HEK293 (cell line): ENCODE measurements around the gene ERMP1.

ENCODE experiments used
- CTCF ChIA-PET: fragments of 350-600 bp; formaldehyde crosslinking; extraction: SDS; loops from one replicate; lab custom pipeline; 2021; ENCODE audit warnings: antibody characterized with exemption; lab: Yijun Ruan, JAX
- POLR2A ChIA-PET: fragments of 300-600 bp; formaldehyde crosslinking; extraction: SDS; loops from one replicate; lab custom pipeline; 2020; ENCODE audit warnings: antibody characterized with exemption, inconsistent platforms; lab: Yijun Ruan, JAX
- H3K27ac ChIP-seq: fragments of 200-500 bp; sonication (Bioruptor generic); 2 replicates; pipeline ENCODE4 v1.5.1; 2014; ENCODE audit warnings: low read depth, low read length, control low read depth, inconsistent platforms; ENCODE audit errors: extremely low read depth
- H3K36me3 ChIP-seq, 2 experiments: fragments of 200-500 bp in 1 of 2; sonication (Bioruptor generic) in 1 of 2; 1 replicate in 1 of 2; 2 replicates in 1 of 2; pipeline ENCODE4 v1.5.1; 2014 to 2017; ENCODE audit warnings: inconsistent platforms in 2 of 2, low read length in 2 of 2; ENCODE audit not compliant: control insufficient read depth in 2 of 2, insufficient read depth in 1 of 2
- H3K4me1 ChIP-seq: fragments of 200-500 bp; sonication (Bioruptor generic); 2 replicates; pipeline ENCODE4 v1.5.1; 2014; ENCODE audit warnings: mild to moderate bottlenecking, low read length, inconsistent platforms; ENCODE audit not compliant: control insufficient read depth, insufficient read depth
- H3K4me3 ChIP-seq: 2 replicates; pipeline ENCODE4 v1.5.1; 2011; ENCODE audit warnings: low read depth, mild to moderate bottlenecking, control low read depth, low read length, moderate library complexity
- H3K9me3 ChIP-seq: fragments of 200-500 bp; sonication (Bioruptor generic); 2 replicates; pipeline ENCODE4 v1.5.1; 2014; ENCODE audit warnings: low read depth, low read length, inconsistent platforms; ENCODE audit not compliant: control insufficient read depth, insufficient read depth
- GLI4 ChIP-seq: fragments of 450-650 bp; formaldehyde crosslinking; IDR thresholded peaks from 2 replicates; pipeline ENCODE4 v1.5.1; 2016; ENCODE audit warnings: missing biosample characterization, missing genetic modification characterization
- GLIS1 ChIP-seq: fragments of 450-650 bp; formaldehyde crosslinking; IDR thresholded peaks from 2 replicates; pipeline ENCODE4 v1.5.1; 2016; ENCODE audit warnings: missing biosample characterization, missing genetic modification characterization
- IKZF3 ChIP-seq: fragments of 450-650 bp; IDR thresholded peaks from 2 replicates; pipeline ENCODE4 v1.5.0; 2018; ENCODE audit warnings: missing biosample characterization, mild to moderate bottlenecking, missing genetic modification characterization, moderate library complexity
- PRDM1 ChIP-seq: fragments of 450-650 bp; formaldehyde crosslinking; IDR thresholded peaks from 2 replicates; pipeline ENCODE4; 2016; ENCODE audit warnings: missing biosample characterization, missing genetic modification characterization
- SETDB1 ChIP-seq: IDR thresholded peaks from one replicate; pipeline ENCODE4 v1.6.1; 2017; ENCODE audit warnings: mild to moderate bottlenecking, low read length, moderate library complexity, mixed read lengths; ENCODE audit not compliant: insufficient read length
- YY1 ChIP-seq: fragments of 450-650 bp; formaldehyde crosslinking; IDR thresholded peaks from 2 replicates; pipeline ENCODE4 v1.5.1; 2018; ENCODE audit warnings: missing biosample characterization, missing genetic modification characterization
- ZNF114 ChIP-seq: fragments of 450-650 bp; formaldehyde crosslinking; IDR thresholded peaks from 2 replicates; pipeline ENCODE4 v1.5.0; 2017; ENCODE audit warnings: missing biosample characterization, missing genetic modification characterization
- ZNF169 ChIP-seq: fragments of 450-650 bp; formaldehyde crosslinking; IDR thresholded peaks from 2 replicates; pipeline ENCODE4 v1.5.1; 2016; ENCODE audit warnings: missing biosample characterization, missing genetic modification characterization
- ZNF175 ChIP-seq: fragments of 450-650 bp; formaldehyde crosslinking; IDR thresholded peaks from 2 replicates; pipeline ENCODE4 v1.5.1; 2016; ENCODE audit warnings: missing biosample characterization, missing genetic modification characterization
- ZNF426 ChIP-seq: fragments of 450-650 bp; formaldehyde crosslinking; IDR thresholded peaks from 2 replicates; pipeline ENCODE4 v1.5.1; 2017; ENCODE audit warnings: missing biosample characterization, missing genetic modification characterization, mild to moderate bottlenecking, inconsistent platforms, moderate library complexity
- ZNF677 ChIP-seq: fragments of 450-650 bp; IDR thresholded peaks from 2 replicates; pipeline ENCODE4 v1.5.0; 2018; ENCODE audit warnings: missing biosample characterization, mild to moderate bottlenecking, missing genetic modification characterization, moderate library complexity
- ZNF785 ChIP-seq: fragments of 450-650 bp; formaldehyde crosslinking; IDR thresholded peaks from 2 replicates; pipeline ENCODE4 v1.5.1; 2016; ENCODE audit warnings: missing biosample characterization, missing genetic modification characterization
- ZNF843 ChIP-seq: fragments of 450-650 bp; formaldehyde crosslinking; IDR thresholded peaks from 2 replicates; pipeline ENCODE4 v1.5.1; 2016; ENCODE audit warnings: missing biosample characterization, missing genetic modification characterization
- ZSCAN30 ChIP-seq: fragments of 450-650 bp; IDR thresholded peaks from 2 replicates; pipeline ENCODE4 v1.5.1; 2018; ENCODE audit warnings: missing biosample characterization, mild to moderate bottlenecking, missing genetic modification characterization, moderate library complexity
- TF ChIP-seq, protein P1 (sequence below): fragments of 450-650 bp; IDR thresholded peaks from 2 replicates; pipeline ENCODE4 v1.5.1; 2018; ENCODE audit warnings: missing biosample characterization, missing genetic modification characterization
- TF ChIP-seq, protein P2 (sequence below): fragments of 450-650 bp; formaldehyde crosslinking; IDR thresholded peaks from 2 replicates; pipeline ENCODE4; 2016; ENCODE audit warnings: missing biosample characterization, missing genetic modification characterization
- TF ChIP-seq, protein P3 (sequence below): fragments of 450-650 bp; formaldehyde crosslinking; IDR thresholded peaks from 2 replicates; pipeline ENCODE4 v1.5.1; 2016; ENCODE audit warnings: missing biosample characterization, missing genetic modification characterization
- TF ChIP-seq, protein P4 (sequence below): fragments of 450-650 bp; IDR thresholded peaks from 2 replicates; pipeline ENCODE4 v1.5.1; 2018; ENCODE audit warnings: missing biosample characterization, mild to moderate bottlenecking, missing genetic modification characterization
- TF ChIP-seq, protein P5 (sequence below): fragments of 450-650 bp; formaldehyde crosslinking; IDR thresholded peaks from 2 replicates; pipeline ENCODE4 v1.5.1; 2017; ENCODE audit warnings: missing biosample characterization, missing genetic modification characterization

Gene ERMP1

DNA sequence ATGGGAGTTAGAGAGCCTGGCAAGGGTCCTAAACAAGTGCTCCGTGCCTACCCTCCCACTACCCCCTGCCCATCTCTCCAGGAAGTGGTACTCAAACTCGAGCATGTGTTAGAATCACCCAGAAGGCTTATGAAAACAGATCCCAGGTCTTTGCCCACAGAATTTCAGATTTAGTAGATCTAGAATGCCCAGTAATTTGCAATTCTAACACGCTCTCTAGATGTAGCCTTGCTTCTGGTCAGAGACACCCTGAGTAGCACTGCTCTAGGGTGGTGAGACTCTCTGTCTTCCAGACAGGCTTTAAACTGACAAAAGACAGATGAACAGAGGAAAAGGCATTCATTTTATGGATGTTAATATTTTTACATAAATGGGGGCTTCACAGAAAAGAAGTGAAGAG, 20.7 kb upstream of the ERMP1 start:
- Histone ChIP-seq H3K27ac (no peak overlapping the region), H3K36me3 (no peaks in the 10 kb centered on the region), H3K4me1 (no peaks in the 10 kb centered on the region), H3K4me3 (no peak overlapping the region), H3K9me3 (no peaks in the 10 kb centered on the region)
- ChIA-PET POLR2A (interaction anchor here (1.0 kb wide), 1 partner anchor 226 kb away, joined by 3 read pairs; no protein-coding TSS in a partner anchor), CTCF (interaction anchor here (0.9 kb wide), 1 partner anchor 170 kb away, joined by 3 read pairs; no protein-coding TSS in a partner anchor)
- TF ChIP-seq, protein P1, sequence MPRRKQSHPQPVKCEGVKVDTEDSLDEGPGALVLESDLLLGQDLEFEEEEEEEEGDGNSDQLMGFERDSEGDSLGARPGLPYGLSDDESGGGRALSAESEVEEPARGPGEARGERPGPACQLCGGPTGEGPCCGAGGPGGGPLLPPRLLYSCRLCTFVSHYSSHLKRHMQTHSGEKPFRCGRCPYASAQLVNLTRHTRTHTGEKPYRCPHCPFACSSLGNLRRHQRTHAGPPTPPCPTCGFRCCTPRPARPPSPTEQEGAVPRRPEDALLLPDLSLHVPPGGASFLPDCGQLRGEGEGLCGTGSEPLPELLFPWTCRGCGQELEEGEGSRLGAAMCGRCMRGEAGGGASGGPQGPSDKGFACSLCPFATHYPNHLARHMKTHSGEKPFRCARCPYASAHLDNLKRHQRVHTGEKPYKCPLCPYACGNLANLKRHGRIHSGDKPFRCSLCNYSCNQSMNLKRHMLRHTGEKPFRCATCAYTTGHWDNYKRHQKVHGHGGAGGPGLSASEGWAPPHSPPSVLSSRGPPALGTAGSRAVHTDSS (tag by site-specific recombination) = no peak
- TF ChIP-seq IKZF3 (tag by site-specific recombination) (no peak), ZNF114 (tag by site-specific recombination) (no peak), ZNF169 (tag by site-specific recombination) (no peak), GLI4 (tag by site-specific recombination) (no peak), SETDB1 (no peak), ZNF175 (tag by site-specific recombination) (no peak), ZNF843 (tag by site-specific recombination) (no peak), ZNF426 (tag by site-specific recombination) (no peak), ZNF785 (tag by site-specific recombination) (no peak), YY1 (tag by site-specific recombination) (no peak), ZNF677 (tag by site-specific recombination) (no peak), PRDM1 (tag by site-specific recombination) (no peak), GLIS1 (tag by site-specific recombination) (no peak), ZSCAN30 (no peak)
- TF ChIP-seq, protein P2, sequence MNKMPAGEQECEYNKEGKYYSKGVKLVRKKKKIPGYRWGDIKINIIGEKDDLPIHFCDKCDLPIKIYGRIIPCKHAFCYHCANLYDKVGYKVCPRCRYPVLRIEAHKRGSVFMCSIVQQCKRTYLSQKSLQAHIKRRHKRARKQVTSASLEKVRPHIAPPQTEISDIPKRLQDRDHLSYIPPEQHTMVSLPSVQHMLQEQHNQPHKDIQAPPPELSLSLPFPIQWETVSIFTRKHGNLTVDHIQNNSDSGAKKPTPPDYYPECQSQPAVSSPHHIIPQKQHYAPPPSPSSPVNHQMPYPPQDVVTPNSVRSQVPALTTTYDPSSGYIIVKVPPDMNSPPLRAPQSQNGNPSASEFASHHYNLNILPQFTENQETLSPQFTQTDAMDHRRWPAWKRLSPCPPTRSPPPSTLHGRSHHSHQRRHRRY = no peak
- TF ChIP-seq, protein P3, sequence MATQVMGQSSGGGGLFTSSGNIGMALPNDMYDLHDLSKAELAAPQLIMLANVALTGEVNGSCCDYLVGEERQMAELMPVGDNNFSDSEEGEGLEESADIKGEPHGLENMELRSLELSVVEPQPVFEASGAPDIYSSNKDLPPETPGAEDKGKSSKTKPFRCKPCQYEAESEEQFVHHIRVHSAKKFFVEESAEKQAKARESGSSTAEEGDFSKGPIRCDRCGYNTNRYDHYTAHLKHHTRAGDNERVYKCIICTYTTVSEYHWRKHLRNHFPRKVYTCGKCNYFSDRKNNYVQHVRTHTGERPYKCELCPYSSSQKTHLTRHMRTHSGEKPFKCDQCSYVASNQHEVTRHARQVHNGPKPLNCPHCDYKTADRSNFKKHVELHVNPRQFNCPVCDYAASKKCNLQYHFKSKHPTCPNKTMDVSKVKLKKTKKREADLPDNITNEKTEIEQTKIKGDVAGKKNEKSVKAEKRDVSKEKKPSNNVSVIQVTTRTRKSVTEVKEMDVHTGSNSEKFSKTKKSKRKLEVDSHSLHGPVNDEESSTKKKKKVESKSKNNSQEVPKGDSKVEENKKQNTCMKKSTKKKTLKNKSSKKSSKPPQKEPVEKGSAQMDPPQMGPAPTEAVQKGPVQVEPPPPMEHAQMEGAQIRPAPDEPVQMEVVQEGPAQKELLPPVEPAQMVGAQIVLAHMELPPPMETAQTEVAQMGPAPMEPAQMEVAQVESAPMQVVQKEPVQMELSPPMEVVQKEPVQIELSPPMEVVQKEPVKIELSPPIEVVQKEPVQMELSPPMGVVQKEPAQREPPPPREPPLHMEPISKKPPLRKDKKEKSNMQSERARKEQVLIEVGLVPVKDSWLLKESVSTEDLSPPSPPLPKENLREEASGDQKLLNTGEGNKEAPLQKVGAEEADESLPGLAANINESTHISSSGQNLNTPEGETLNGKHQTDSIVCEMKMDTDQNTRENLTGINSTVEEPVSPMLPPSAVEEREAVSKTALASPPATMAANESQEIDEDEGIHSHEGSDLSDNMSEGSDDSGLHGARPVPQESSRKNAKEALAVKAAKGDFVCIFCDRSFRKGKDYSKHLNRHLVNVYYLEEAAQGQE = no peak
- TF ChIP-seq, protein P4, sequence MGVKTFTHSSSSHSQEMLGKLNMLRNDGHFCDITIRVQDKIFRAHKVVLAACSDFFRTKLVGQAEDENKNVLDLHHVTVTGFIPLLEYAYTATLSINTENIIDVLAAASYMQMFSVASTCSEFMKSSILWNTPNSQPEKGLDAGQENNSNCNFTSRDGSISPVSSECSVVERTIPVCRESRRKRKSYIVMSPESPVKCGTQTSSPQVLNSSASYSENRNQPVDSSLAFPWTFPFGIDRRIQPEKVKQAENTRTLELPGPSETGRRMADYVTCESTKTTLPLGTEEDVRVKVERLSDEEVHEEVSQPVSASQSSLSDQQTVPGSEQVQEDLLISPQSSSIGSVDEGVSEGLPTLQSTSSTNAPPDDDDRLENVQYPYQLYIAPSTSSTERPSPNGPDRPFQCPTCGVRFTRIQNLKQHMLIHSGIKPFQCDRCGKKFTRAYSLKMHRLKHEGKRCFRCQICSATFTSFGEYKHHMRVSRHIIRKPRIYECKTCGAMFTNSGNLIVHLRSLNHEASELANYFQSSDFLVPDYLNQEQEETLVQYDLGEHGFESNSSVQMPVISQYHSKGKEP (tag by site-specific recombination) = no peak
- TF ChIP-seq, protein P5, sequence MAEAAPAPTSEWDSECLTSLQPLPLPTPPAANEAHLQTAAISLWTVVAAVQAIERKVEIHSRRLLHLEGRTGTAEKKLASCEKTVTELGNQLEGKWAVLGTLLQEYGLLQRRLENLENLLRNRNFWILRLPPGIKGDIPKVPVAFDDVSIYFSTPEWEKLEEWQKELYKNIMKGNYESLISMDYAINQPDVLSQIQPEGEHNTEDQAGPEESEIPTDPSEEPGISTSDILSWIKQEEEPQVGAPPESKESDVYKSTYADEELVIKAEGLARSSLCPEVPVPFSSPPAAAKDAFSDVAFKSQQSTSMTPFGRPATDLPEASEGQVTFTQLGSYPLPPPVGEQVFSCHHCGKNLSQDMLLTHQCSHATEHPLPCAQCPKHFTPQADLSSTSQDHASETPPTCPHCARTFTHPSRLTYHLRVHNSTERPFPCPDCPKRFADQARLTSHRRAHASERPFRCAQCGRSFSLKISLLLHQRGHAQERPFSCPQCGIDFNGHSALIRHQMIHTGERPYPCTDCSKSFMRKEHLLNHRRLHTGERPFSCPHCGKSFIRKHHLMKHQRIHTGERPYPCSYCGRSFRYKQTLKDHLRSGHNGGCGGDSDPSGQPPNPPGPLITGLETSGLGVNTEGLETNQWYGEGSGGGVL (tag by site-specific recombination) = no peak
